Suprapubic skin (tissue), 3 donors: ENCODE measurements around the gene MR1.

Experiments
- EP300 ChIP-seq: sonication (generic); formaldehyde crosslinking; IDR thresholded peaks from one replicate; pipeline ENCODE4 v1.6.1; 2017; ENCODE audit warnings: antibody characterized with exemption
- POLR2A ChIP-seq, 2 donors: fragments of 450-650 bp; IDR thresholded peaks; one replicate each; pipeline ENCODE4 v1.6.1; 2017; ENCODE audit warnings: antibody characterized with exemption in 2 of 2, mild to moderate bottlenecking in 2 of 2, moderate library complexity in 2 of 2
- TF ChIP-seq, protein P1 (sequence below), 2 donors: fragments of 200-600 bp in 1 of 2; fragments of 450-650 bp in 1 of 2; sonication (generic) in 1 of 2; IDR thresholded peaks; one replicate each; pipeline ENCODE4 v1.5.1; 2016 to 2019; ENCODE audit warnings: antibody characterized with exemption in 2 of 2, mild to moderate bottlenecking in 1 of 2, moderate library complexity in 1 of 2

DNA sequence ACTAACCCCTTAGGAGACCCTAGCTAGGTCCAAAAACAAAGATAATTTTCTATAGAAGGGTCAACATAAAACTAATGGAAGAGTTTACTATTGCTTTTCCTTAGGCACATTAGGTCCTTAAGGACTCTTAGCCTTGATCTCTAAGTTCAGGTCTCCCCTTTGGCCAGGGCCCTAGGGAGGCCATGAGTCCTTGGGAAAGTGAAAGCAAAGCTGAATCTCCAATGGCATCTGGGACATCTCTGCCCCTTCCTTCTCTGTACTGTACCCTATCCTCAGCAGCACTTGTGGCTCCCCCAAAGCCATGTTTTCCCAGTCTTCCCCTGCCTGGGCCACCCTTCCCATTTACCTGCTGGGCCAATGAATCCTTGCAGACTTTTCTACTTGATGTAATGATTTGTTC lies 69.1 kb downstream of the MR1 start:
- TF ChIP-seq, protein P1, sequence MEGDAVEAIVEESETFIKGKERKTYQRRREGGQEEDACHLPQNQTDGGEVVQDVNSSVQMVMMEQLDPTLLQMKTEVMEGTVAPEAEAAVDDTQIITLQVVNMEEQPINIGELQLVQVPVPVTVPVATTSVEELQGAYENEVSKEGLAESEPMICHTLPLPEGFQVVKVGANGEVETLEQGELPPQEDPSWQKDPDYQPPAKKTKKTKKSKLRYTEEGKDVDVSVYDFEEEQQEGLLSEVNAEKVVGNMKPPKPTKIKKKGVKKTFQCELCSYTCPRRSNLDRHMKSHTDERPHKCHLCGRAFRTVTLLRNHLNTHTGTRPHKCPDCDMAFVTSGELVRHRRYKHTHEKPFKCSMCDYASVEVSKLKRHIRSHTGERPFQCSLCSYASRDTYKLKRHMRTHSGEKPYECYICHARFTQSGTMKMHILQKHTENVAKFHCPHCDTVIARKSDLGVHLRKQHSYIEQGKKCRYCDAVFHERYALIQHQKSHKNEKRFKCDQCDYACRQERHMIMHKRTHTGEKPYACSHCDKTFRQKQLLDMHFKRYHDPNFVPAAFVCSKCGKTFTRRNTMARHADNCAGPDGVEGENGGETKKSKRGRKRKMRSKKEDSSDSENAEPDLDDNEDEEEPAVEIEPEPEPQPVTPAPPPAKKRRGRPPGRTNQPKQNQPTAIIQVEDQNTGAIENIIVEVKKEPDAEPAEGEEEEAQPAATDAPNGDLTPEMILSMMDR (IDR thresholded peaks at IDR 0.05), result no peak
- no peak for TF ChIP-seq EP300
- no peak for TF ChIP-seq POLR2A (IDR thresholded peaks at IDR 0.05)
